Peyer's patch (tissue), 4 donors: ENCODE data around the gene CPHXL. TPM values are rescaled to one million over a fixed set of nuclear protein-coding genes. Genes with fewer than 3 reads are reported as not detected.
A peak's percentile ranks its signal among the peaks of the same experiment; 100 is the strongest.

Experiments used
- DNase-seq, 3 donors: peaks; one replicate each; pipeline ENCODE4 v3.0.0-alpha.2; 2017 to 2019
- H3K27ac ChIP-seq, 4 donors: fragments of 200-600 bp; sonication (generic); one replicate each; pipeline ENCODE4 v1.5.1; 2016 to 2019
- H3K27me3 ChIP-seq, 2 donors: fragments of 200-600 bp; sonication (generic); one replicate each; pipeline ENCODE4 v1.5.1; 2019
- H3K36me3 ChIP-seq, 3 donors: fragments of 200-600 bp; sonication (generic); one replicate each; pipeline ENCODE4 v1.5.1; 2016 to 2019
- H3K4me1 ChIP-seq, 4 donors: fragments of 200-600 bp; sonication (generic); one replicate each; pipeline ENCODE4 v1.5.1; 2016 to 2019
- H3K4me3 ChIP-seq, 4 donors: fragments of 200-600 bp; sonication (generic); 1 replicate in 3 of 4; 2 replicates in 1 of 4; pipeline ENCODE4 v1.5.1; 2016 to 2019; ENCODE audit warnings: mild to moderate bottlenecking in 1 of 4
- H3K9me3 ChIP-seq, 4 donors: fragments of 200-600 bp; sonication (generic); one replicate each; pipeline ENCODE4 v1.5.1; 2016 to 2019; ENCODE audit warnings: mild to moderate bottlenecking in 1 of 4
- CTCF ChIP-seq, 6 experiments: fragments of 450-650 bp in 4 of 6; fragments of 200-600 bp in 2 of 6; sonication (generic) in 1 of 6; IDR thresholded peaks; one replicate each; pipeline ENCODE4 v1.5.1; 2017 to 2019; ENCODE audit warnings: antibody characterized with exemption in 6 of 6, mild to moderate bottlenecking in 3 of 6, moderate library complexity in 1 of 6
- POLR2A ChIP-seq, 2 donors: fragments of 450-650 bp; IDR thresholded peaks; one replicate each; pipeline ENCODE4 v1.5.1; 2017; ENCODE audit warnings: antibody characterized with exemption in 2 of 2, mild to moderate bottlenecking in 2 of 2, moderate library complexity in 2 of 2
- total RNA-seq, 4 donors: library from RNA; depleted of rRNA; stranded (reverse); fragments of >200 nt; gene quantifications; one replicate each; pipeline ENCODE4 v1.1.0, GENCODE V29; 2016

The CPHXL gene
- total RNA-seq, 4 donors from 2014 or later: not detected

- TF ChIP-seq POLR2A (IDR thresholded peaks at IDR 0.05) (no peak), CTCF (IDR thresholded peaks at IDR 0.05) (no peak)
- Histone ChIP-seq H3K27ac (no peak overlapping the region), H3K4me3 (no peak overlapping the region), H3K4me1 (no peaks in the 10 kb centered on the region), H3K9me3 (no peaks in the 10 kb centered on the region), H3K36me3 (no peaks in the 10 kb centered on the region), H3K27me3 (no peaks in the 10 kb centered on the region)
- no peak for DNase-seq
Observed at GRCh38 chr16:75710344-75710743, 15.9 kb downstream of the CPHXL start.

GRCh38 chr16:75703306-75703705 is 23.0 kb downstream of the CPHXL start:
- Histone ChIP-seq H3K27me3 (no peaks in the 10 kb centered on the region), H3K36me3 (no peaks in the 10 kb centered on the region), H3K27ac (no peak overlapping the region), H3K4me3 (no peak overlapping the region), H3K4me1 (no peaks in the 10 kb centered on the region), H3K9me3 (no peaks in the 10 kb centered on the region)
- TF ChIP-seq CTCF (IDR thresholded peaks at IDR 0.05) (no peak), POLR2A (IDR thresholded peaks at IDR 0.05) (no peak)
- no peak for DNase-seq

- DNase-seq: no peak
- Histone ChIP-seq H3K4me3 (no peak overlapping the region), H3K9me3 (no peaks in the 10 kb centered on the region), H3K4me1 (no peaks in the 10 kb centered on the region), H3K27ac (no peak overlapping the region), H3K27me3 (no peaks in the 10 kb centered on the region), H3K36me3 (no peaks in the 10 kb centered on the region)
- no peak for TF ChIP-seq POLR2A (IDR thresholded peaks at IDR 0.05)
- TF ChIP-seq CTCF (IDR thresholded peaks at IDR 0.05): no peak
Observed at GRCh38 chr16:75702242-75702641, 24.0 kb downstream of the CPHXL start.

GRCh38 chr16:75701361-75701760 is 24.9 kb downstream of the CPHXL start, which contains the start of gene DUXB:
Gene DUXB, minus strand, starts transcription at chr16:75701461. Its CDS starts 43 bp downstream, at chr16:75701418.
- Histone ChIP-seq H3K27ac (no peak within 1 kb of the TSS), H3K36me3 (no peaks in the 10 kb centered on the region), H3K9me3 (no peaks in the 10 kb centered on the region), H3K4me1 (no peaks in the 10 kb centered on the region), H3K27me3 (no peaks in the 10 kb centered on the region), H3K4me3 (no peak within 1 kb of the TSS)
- TF ChIP-seq CTCF (IDR thresholded peaks at IDR 0.05) (no peak), POLR2A (IDR thresholded peaks at IDR 0.05) (no peak)
- no peak for DNase-seq

- H3K9me3 ChIP-seq: no peaks in the 10 kb centered on the region
- H3K27me3 ChIP-seq: no peaks in the 10 kb centered on the region
- H3K4me1 ChIP-seq: no peaks in the 10 kb centered on the region
- TF ChIP-seq CTCF (IDR thresholded peaks at IDR 0.05) (no peak), POLR2A (IDR thresholded peaks at IDR 0.05) (no peak)
- no peak overlapping the region for H3K27ac ChIP-seq
- H3K4me3 ChIP-seq: no peak overlapping the region
- DNase-seq: no peak
- no peaks in the 10 kb centered on the region for H3K36me3 ChIP-seq
Observed at GRCh38 chr16:75697571-75697970, 28.7 kb downstream of the CPHXL start.

GRCh38 chr16:75695708-75696107 is 30.6 kb downstream of the CPHXL start:
- no peak for DNase-seq
- TF ChIP-seq POLR2A (IDR thresholded peaks at IDR 0.05) (no peak), CTCF (IDR thresholded peaks at IDR 0.05) (peak in 4 of 6 experiments; percentile 8 to 38 (median 32))
- Histone ChIP-seq H3K9me3 (no peaks in the 10 kb centered on the region), H3K36me3 (no peaks in the 10 kb centered on the region), H3K4me1 (no peaks in the 10 kb centered on the region), H3K27ac (no peak overlapping the region), H3K4me3 (no peak overlapping the region), H3K27me3 (no peaks in the 10 kb centered on the region)
